Calu3 (cell line): ENCODE data around the gene ZNF217. TPM values are rescaled to one million over a fixed set of nuclear protein-coding genes. Genes with fewer than 3 reads are reported as not detected.
"Not testable (repeated sequence)": the region's sequence is repeated elsewhere in the genome, so short reads cannot be mapped to it uniquely, and the experiment has no call there.

ENCODE experiments used
- BruUV-seq: library from RNA; stranded (reverse); fragments of 400-500 nt; replicated peaks from 2 replicates; lab custom pipeline; 2021; lab: Mats Ljungman, UMichigan
- CTCF ChIA-PET: fragments of 300-600 bp; sonication (Branson Sonifier 250); formaldehyde crosslinking; loops from one replicate; lab custom pipeline; 2022; ENCODE audit warnings: antibody characterized with exemption; lab: Charles Lee
- DNase-seq: peaks from one replicate; pipeline ENCODE4 v3.0.0; 2022
- H3K27ac Mint-ChIP-seq: one replicate; pipeline ENCODE4 v1.8.0; 2022; ENCODE audit warnings: mixed read lengths; ENCODE audit not compliant: unreplicated experiment
- H3K27me3 Mint-ChIP-seq: one replicate; pipeline ENCODE4 v1.8.0; 2022; ENCODE audit warnings: mixed read lengths; ENCODE audit not compliant: unreplicated experiment
- H3K36me3 Mint-ChIP-seq: one replicate; pipeline ENCODE4 v1.8.0; 2022; ENCODE audit warnings: mild to moderate bottlenecking, moderate library complexity, mixed read lengths; ENCODE audit not compliant: insufficient read depth, unreplicated experiment
- H3K4me1 Mint-ChIP-seq: one replicate; pipeline ENCODE4 v1.8.0; 2022; ENCODE audit warnings: mild to moderate bottlenecking, low read depth, mixed read lengths; ENCODE audit not compliant: unreplicated experiment
- H3K4me3 Mint-ChIP-seq: one replicate; pipeline ENCODE4 v1.8.0; 2022; ENCODE audit warnings: mild to moderate bottlenecking, low read depth, moderate library complexity, mixed read lengths; ENCODE audit not compliant: unreplicated experiment
- H3K9me3 Mint-ChIP-seq: one replicate; pipeline ENCODE4 v1.8.0; 2022; ENCODE audit warnings: low read depth, mixed read lengths; ENCODE audit not compliant: unreplicated experiment
- CTCF ChIP-seq: fragments of 200-600 bp; IDR thresholded peaks from one replicate; pipeline ENCODE4 v1.8.0; 2022; ENCODE audit warnings: antibody characterized with exemption; ENCODE audit not compliant: unreplicated experiment
- intact Hi-C: fragments of 100-400 bp; cut with micrococcal nuclease; formaldehyde crosslinking; loops from one replicate; pipeline ENCODE4 v1.10.0; 2022; ENCODE audit not compliant: unreplicated experiment
- total RNA-seq: library from RNA; stranded (reverse); gene quantifications from 2 replicates; pipeline ENCODE4 v1.2.3, GENCODE V29; 2022

ZNF217 gene
- total RNA-seq, 1 experiment from 2014 or later = 87.3 TPM

DNA sequence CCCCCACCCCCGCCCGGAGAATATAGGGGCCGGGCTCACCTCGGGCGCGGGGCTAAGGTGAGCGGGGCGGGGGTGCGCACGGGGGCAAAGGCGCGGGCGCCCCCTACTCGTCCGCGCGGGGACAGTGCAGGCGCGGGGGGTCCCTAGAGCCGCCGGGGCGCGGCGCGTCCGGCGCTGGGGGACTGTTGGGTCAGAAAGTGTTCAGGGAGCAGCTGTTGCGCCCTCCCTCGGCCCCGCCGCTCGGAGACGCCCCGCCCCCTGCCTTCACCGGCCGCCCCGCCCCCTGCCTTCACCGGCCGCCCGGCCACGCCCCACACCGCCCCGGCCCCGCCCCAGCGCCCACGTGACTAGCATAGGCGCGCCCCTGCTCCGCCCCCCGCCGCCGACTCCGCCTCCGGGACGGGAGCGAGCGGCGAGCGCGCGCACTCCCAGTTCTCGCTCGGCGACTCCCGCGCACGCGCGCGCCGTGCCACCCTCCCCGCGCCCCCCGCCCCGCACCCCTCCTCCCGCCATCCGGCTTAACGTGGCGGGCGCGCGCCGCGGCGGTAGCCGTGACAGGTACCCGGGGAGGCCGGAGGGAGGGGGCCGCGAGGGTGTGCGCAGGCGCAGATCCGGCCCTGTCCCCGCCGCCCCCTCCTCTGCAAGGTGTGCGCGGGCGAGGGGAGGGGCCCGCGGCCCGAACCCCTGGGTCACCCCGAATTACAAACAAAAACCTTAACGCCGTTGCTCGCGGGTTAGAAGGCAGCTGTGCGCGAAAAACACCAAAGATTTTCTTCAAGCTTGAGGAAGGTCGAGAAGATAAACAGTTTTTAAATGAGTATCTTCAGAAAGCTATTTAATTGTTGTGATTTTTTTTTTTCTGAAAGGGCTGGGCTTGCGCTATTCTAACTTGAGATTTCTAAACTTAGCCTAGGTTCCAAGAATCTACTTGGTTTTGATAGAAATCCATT is 704 bp upstream of the ZNF217 start:
- CTCF ChIA-PET = interaction anchor here (0.6 to 1.8 kb wide), 12 partner anchors 15 to 673 kb away, joined by 3 to 13 read pairs (median 5); no protein-coding TSS in a partner anchor
- Mint-ChIP-seq H3K27ac (peak overlapping the region; percentile 86), H3K4me3 (peak overlapping the region; percentile 69), H3K4me1 (peaks cover 65% of the 10 kb centered on the region), H3K36me3 (peaks cover 81% of the 10 kb centered on the region), H3K9me3 (no peaks in the 10 kb centered on the region), H3K27me3 (no peaks in the 10 kb centered on the region)
- peak; percentile 53 for TF ChIP-seq CTCF
- no TSS peak for BruUV-seq
- intact Hi-C loops = loop anchor here (5.0 kb wide), 1 partner anchor 83 kb away; no protein-coding TSS in a partner anchor
- DNase-seq = peak; percentile 100

GRCh38 chr20:53592992-53593465 is 610 bp downstream of the ZNF217 start:
- BruUV-seq = no TSS peak
- H3K27me3 Mint-ChIP-seq = no peaks in the 10 kb centered on the region
- H3K9me3 Mint-ChIP-seq = no peaks in the 10 kb centered on the region
- CTCF ChIA-PET = interaction anchor here (0.6 to 0.7 kb wide), 4 partner anchors 16 to 1099 kb away, joined by 3 to 7 read pairs (median 4); no protein-coding TSS in a partner anchor
- H3K4me3 Mint-ChIP-seq = peak overlapping the region; percentile 69
- intact Hi-C loops = loop anchor here (2.0 kb wide), 1 partner anchor 14 kb away; no protein-coding TSS in a partner anchor
- peak; percentile 45 for DNase-seq
- H3K36me3 Mint-ChIP-seq = peaks cover 90% of the 10 kb centered on the region
- no peak for TF ChIP-seq CTCF
- peaks cover 64% of the 10 kb centered on the region for H3K4me1 Mint-ChIP-seq
- H3K27ac Mint-ChIP-seq = peak overlapping the region; percentile 86

DNA sequence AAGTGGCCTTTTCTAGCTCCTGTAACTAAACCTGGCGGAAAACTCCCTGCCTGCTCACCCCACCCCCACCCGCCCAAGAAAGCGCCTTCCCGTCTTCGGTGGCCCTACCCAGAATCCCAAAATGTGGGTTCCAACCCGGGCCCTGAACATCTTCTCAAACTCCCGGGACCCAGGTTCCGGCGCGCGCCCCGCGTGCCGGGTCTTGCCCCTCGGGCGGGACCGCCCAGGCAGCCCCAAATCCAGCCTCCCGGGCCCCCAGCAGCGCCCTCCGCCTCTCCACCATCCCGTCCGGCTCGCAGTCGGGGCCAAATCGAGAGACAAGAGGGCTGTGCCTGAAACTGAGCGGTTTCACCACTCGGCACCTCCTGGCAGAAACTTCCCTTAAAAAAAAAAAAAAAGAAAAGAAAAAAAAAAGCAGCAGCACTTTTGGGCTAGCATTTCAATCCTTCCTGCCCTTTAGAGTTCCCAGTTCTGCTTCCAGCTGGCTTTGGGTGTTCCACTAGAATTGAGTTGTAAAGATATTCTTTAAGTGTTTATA is 1.1 kb downstream of the ZNF217 start:
- not testable (repeated sequence) for H3K9me3 Mint-ChIP-seq, H3K27me3 Mint-ChIP-seq, BruUV-seq
- H3K36me3 Mint-ChIP-seq = peaks cover 88% of the 10 kb centered on the region
- intact Hi-C loops = loop anchor here (2.0 kb wide), 1 partner anchor 14 kb away; no protein-coding TSS in a partner anchor
- H3K4me1 Mint-ChIP-seq = peaks cover 59% of the 10 kb centered on the region
- DNase-seq = peak; percentile 75
- H3K27ac Mint-ChIP-seq = peak overlapping the region; percentile 86
- CTCF ChIA-PET = interaction anchor here (0.7 to 1.1 kb wide), 5 partner anchors 10 to 338 kb away, joined by 3 to 7 read pairs (median 4); no protein-coding TSS in a partner anchor
- peak overlapping the region; percentile 69 for H3K4me3 Mint-ChIP-seq

GRCh38 chr20:53591941-53592441 is 1.6 kb downstream of the ZNF217 start:
- BruUV-seq = TSS peak; percentile 2
- intact Hi-C loops = loop anchor here (2.0 kb wide), 1 partner anchor 13 kb away; no protein-coding TSS in a partner anchor
- not testable (repeated sequence) for DNase-seq, H3K27me3 Mint-ChIP-seq, H3K9me3 Mint-ChIP-seq
- Mint-ChIP-seq H3K4me1 (peaks cover 54% of the 10 kb centered on the region), H3K27ac (peak overlapping the region; percentile 86), H3K4me3 (peak overlapping the region; percentile 69), H3K36me3 (peaks cover 83% of the 10 kb centered on the region)
- CTCF ChIA-PET = interaction anchor here (1.0 to 1.1 kb wide), 3 partner anchors 9 to 339 kb away, joined by 3 to 6 read pairs (median 3); no protein-coding TSS in a partner anchor

GRCh38 chr20:53591206-53591741 is 2.4 kb downstream of the ZNF217 start:
- intact Hi-C loops, H3K9me3 Mint-ChIP-seq, H3K27me3 Mint-ChIP-seq, DNase-seq, BruUV-seq: not testable (repeated sequence)
- Mint-ChIP-seq H3K4me3 (peak overlapping the region; percentile 69), H3K36me3 (peaks cover 76% of the 10 kb centered on the region), H3K4me1 (peaks cover 54% of the 10 kb centered on the region), H3K27ac (peak overlapping the region; percentile 86)
- CTCF ChIA-PET = interaction anchor here (1.0 to 1.1 kb wide), 3 partner anchors 8 to 339 kb away, joined by 3 to 6 read pairs (median 3); no protein-coding TSS in a partner anchor

GRCh38 chr20:53590608-53591007 is 3.0 kb downstream of the ZNF217 start:
- Mint-ChIP-seq H3K36me3 (peaks cover 75% of the 10 kb centered on the region), H3K4me1 (peaks cover 54% of the 10 kb centered on the region), H3K27ac (peak overlapping the region; percentile 86), H3K4me3 (peak overlapping the region; percentile 69)
- intact Hi-C loops, H3K27me3 Mint-ChIP-seq, DNase-seq, H3K9me3 Mint-ChIP-seq, BruUV-seq: not testable (repeated sequence)
- CTCF ChIA-PET = interaction anchor here (1.2 kb wide), 1 partner anchor 349 kb away, joined by 3 read pairs; no protein-coding TSS in a partner anchor

- intact Hi-C loops, H3K9me3 Mint-ChIP-seq, DNase-seq, H3K27me3 Mint-ChIP-seq, BruUV-seq: not testable (repeated sequence)
- Mint-ChIP-seq H3K4me1 (peaks cover 57% of the 10 kb centered on the region), H3K27ac (peak overlapping the region; percentile 86), H3K4me3 (peak overlapping the region; percentile 69), H3K36me3 (peaks cover 77% of the 10 kb centered on the region)
- CTCF ChIA-PET = interaction anchor here (1.2 kb wide), 1 partner anchor 350 kb away, joined by 3 read pairs; no protein-coding TSS in a partner anchor
These were observed 3.5 kb downstream of the ZNF217 start for GRCh38 chr20:53590122-53590521.
